ENCODE measurements around the gene ARRB1. TPM values are rescaled to one million over a fixed set of nuclear protein-coding genes. Genes with fewer than 3 reads are reported as not detected.

ARRB1 gene
- total RNA-seq, 1 experiment from 2014 or later: 24.2 TPM

DNA sequence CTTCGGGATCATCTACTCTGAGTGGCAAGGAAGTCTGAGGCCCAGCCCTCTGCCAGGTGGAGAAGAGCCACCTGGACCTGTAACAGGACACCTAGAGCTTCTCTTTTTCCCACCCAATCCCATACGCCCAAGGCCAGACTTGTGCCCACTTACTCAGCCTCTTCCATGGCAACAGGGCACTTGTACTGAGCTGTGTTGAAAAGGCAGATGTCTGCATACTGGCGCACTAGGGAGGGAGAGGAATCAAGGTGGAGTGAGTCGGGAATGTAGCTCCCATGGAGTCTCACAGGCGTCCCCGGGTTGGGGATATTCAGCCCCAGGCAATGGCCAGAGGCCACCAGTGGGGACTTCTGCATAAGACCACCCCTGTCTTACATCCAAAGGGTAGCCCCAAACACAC is 74.8 kb downstream of the ARRB1 start:
- H3K79me2 ChIP-seq (ENCODE audit: insufficient read depth, low read length): no peaks in the 10 kb centered on the region
- no peak overlapping the region for H3K4me2 ChIP-seq (ENCODE audit: low read length)
- no peak overlapping the region for H3K9ac ChIP-seq (ENCODE audit: low read length)
- H3K9me2 ChIP-seq (ENCODE audit: insufficient read depth): no peaks in the 10 kb centered on the region
- no peak overlapping the region for H2AFZ ChIP-seq (ENCODE audit: low read depth, low read length, poor library complexity, severe bottlenecking)
- BruUV-seq (replicated peaks): no TSS peak
- H3K9me3 ChIP-seq (ENCODE audit: control insufficient read depth in 1 of 2, insufficient read depth in 1 of 2, low read depth in 1 of 2, low read length in 2 of 2): no peaks in the 10 kb centered on the region
- ATAC-seq (no peak), DNase-seq (ENCODE audit: low read depth, low spot score) (no peak)
- ChIA-PET RAD21 (ENCODE audit: low non-redundant PET in 1 of 2, low total read pairs in 2 of 2, uncharacterized antibody in 2 of 2, unreplicated experiment in 2 of 2) (no interaction called here), POLR2A (no interaction called here), CTCF (interaction anchor here (1.1 kb wide), 1 partner anchor 104 kb away, joined by 3 read pairs; no protein-coding TSS in a partner anchor)
- no peak overlapping the region for H3K4me3 ChIP-seq (replicated peaks in 1 of 2; ENCODE audit: low read depth in 1 of 2, low read length in 2 of 2)
- no peaks in the 10 kb centered on the region for H3K27me3 ChIP-seq (ENCODE audit: insufficient read depth, low read length)
- peaks cover 0 to 7% of the 10 kb centered on the region in 2 experiments; a peak in 2 of 4 replicates for H3K36me3 ChIP-seq (ENCODE audit: control insufficient read depth in 1 of 2, insufficient read depth in 2 of 2, low read length in 2 of 2)
- intact Hi-C loops (cut with micrococcal nuclease): no loop called here
- no peaks in the 10 kb centered on the region for H4K20me1 ChIP-seq (ENCODE audit: insufficient read depth)
- TF ChIP-seq SP1 (IDR thresholded peaks at IDR 0.05; ENCODE audit: low read depth) (no peak), EGR1 (IDR thresholded peaks at IDR 0.05; ENCODE audit: low read depth) (no peak), SIN3A (IDR thresholded peaks at IDR 0.05; ENCODE audit: low read depth) (no peak), EZH2 (IDR thresholded peaks at IDR 0.05) (no peak), CEBPB (IDR thresholded peaks at IDR 0.05; ENCODE audit: low read depth) (no peak), JUND (IDR thresholded peaks at IDR 0.05) (no peak), CBX3 (IDR thresholded peaks at IDR 0.05; ENCODE audit: low read depth) (no peak)
- TF ChIP-seq, protein P1, sequence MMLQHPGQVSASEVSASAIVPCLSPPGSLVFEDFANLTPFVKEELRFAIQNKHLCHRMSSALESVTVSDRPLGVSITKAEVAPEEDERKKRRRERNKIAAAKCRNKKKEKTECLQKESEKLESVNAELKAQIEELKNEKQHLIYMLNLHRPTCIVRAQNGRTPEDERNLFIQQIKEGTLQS (IDR thresholded peaks at IDR 0.05): no peak
- TF ChIP-seq, protein P2, sequence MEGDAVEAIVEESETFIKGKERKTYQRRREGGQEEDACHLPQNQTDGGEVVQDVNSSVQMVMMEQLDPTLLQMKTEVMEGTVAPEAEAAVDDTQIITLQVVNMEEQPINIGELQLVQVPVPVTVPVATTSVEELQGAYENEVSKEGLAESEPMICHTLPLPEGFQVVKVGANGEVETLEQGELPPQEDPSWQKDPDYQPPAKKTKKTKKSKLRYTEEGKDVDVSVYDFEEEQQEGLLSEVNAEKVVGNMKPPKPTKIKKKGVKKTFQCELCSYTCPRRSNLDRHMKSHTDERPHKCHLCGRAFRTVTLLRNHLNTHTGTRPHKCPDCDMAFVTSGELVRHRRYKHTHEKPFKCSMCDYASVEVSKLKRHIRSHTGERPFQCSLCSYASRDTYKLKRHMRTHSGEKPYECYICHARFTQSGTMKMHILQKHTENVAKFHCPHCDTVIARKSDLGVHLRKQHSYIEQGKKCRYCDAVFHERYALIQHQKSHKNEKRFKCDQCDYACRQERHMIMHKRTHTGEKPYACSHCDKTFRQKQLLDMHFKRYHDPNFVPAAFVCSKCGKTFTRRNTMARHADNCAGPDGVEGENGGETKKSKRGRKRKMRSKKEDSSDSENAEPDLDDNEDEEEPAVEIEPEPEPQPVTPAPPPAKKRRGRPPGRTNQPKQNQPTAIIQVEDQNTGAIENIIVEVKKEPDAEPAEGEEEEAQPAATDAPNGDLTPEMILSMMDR (IDR thresholded peaks at IDR 0.05 in 2 of 3, conservative IDR thresholded peaks at IDR 0.05 in 1 of 3; ENCODE audit: borderline replicate concordance in 1 of 3, insufficient read depth in 1 of 3, low read depth in 2 of 3, low read length in 2 of 3): no peak
- no peaks in the 10 kb centered on the region for H3K4me1 ChIP-seq (ENCODE audit: control insufficient read depth in 1 of 2, insufficient read depth in 2 of 2, low read length in 2 of 2)
- H3K27ac ChIP-seq (ENCODE audit: low read depth, low read length): no peak overlapping the region

DNA sequence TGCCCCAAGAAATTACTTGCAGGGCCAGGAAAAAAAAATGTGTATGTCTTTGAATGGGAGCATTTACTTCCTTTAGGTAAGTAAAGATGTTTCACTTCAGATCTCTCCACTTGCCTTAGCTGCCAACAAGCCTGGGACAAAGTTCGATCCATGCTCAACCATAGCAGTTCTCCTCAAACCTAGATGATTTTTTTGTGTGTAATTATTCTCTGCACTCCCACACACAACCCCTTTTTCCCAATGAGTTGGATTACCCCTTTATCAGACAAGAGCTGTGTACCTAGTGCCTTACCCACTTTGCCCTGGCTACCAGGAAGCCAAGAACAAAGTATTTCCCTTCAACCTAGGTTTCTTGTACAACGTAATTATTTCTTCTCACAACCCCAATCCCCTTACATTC is 75.3 kb downstream of the ARRB1 start:
- ChIA-PET CTCF (interaction anchor here (1.1 kb wide), 1 partner anchor 104 kb away, joined by 3 read pairs; no protein-coding TSS in a partner anchor), RAD21 (ENCODE audit: low non-redundant PET in 1 of 2, low total read pairs in 2 of 2, uncharacterized antibody in 2 of 2, unreplicated experiment in 2 of 2) (no interaction called here)
- TF ChIP-seq, protein P2 (IDR thresholded peaks at IDR 0.05 in 2 of 3, conservative IDR thresholded peaks at IDR 0.05 in 1 of 3; ENCODE audit: borderline replicate concordance in 1 of 3, insufficient read depth in 1 of 3, low read depth in 2 of 3, low read length in 2 of 3): no peak
- TF ChIP-seq, protein P3, sequence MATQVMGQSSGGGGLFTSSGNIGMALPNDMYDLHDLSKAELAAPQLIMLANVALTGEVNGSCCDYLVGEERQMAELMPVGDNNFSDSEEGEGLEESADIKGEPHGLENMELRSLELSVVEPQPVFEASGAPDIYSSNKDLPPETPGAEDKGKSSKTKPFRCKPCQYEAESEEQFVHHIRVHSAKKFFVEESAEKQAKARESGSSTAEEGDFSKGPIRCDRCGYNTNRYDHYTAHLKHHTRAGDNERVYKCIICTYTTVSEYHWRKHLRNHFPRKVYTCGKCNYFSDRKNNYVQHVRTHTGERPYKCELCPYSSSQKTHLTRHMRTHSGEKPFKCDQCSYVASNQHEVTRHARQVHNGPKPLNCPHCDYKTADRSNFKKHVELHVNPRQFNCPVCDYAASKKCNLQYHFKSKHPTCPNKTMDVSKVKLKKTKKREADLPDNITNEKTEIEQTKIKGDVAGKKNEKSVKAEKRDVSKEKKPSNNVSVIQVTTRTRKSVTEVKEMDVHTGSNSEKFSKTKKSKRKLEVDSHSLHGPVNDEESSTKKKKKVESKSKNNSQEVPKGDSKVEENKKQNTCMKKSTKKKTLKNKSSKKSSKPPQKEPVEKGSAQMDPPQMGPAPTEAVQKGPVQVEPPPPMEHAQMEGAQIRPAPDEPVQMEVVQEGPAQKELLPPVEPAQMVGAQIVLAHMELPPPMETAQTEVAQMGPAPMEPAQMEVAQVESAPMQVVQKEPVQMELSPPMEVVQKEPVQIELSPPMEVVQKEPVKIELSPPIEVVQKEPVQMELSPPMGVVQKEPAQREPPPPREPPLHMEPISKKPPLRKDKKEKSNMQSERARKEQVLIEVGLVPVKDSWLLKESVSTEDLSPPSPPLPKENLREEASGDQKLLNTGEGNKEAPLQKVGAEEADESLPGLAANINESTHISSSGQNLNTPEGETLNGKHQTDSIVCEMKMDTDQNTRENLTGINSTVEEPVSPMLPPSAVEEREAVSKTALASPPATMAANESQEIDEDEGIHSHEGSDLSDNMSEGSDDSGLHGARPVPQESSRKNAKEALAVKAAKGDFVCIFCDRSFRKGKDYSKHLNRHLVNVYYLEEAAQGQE (IDR thresholded peaks at IDR 0.05; ENCODE audit: low read depth): no peak
- no peak for TF ChIP-seq EZH2phosphoT487 (IDR thresholded peaks at IDR 0.05; ENCODE audit: borderline replicate concordance)
- TF ChIP-seq, protein P4, sequence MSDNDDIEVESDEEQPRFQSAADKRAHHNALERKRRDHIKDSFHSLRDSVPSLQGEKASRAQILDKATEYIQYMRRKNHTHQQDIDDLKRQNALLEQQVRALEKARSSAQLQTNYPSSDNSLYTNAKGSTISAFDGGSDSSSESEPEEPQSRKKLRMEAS (IDR thresholded peaks at IDR 0.05): no peak
- no peak for TF ChIP-seq SIN3A (IDR thresholded peaks at IDR 0.05; ENCODE audit: low read depth)
- no peak for TF ChIP-seq EZH2 (IDR thresholded peaks at IDR 0.05)

More for the DNA sequence above, 75.3 kb downstream of the ARRB1 start:
- DNase-seq (ENCODE audit: low read depth, low spot score) (no peak), ATAC-seq (no peak)
- no peak overlapping the region for H3K4me3 ChIP-seq (replicated peaks in 1 of 2; ENCODE audit: low read depth in 1 of 2, low read length in 2 of 2)
- no peaks in the 10 kb centered on the region for H3K9me2 ChIP-seq (ENCODE audit: insufficient read depth)
- no peak overlapping the region for H3K4me2 ChIP-seq (ENCODE audit: low read length)
- H3K36me3 ChIP-seq (ENCODE audit: control insufficient read depth in 1 of 2, insufficient read depth in 2 of 2, low read length in 2 of 2): peaks cover 0 to 7% of the 10 kb centered on the region in 2 experiments; a peak in 2 of 4 replicates
- H3K79me2 ChIP-seq (ENCODE audit: insufficient read depth, low read length): no peaks in the 10 kb centered on the region
- BruUV-seq (replicated peaks): no TSS peak
- intact Hi-C loops (cut with micrococcal nuclease): no loop called here
- H3K9ac ChIP-seq (ENCODE audit: low read length): no peak overlapping the region
- H3K27ac ChIP-seq (ENCODE audit: low read depth, low read length): no peak overlapping the region
- no peak overlapping the region for H2AFZ ChIP-seq (ENCODE audit: low read depth, low read length, poor library complexity, severe bottlenecking)
- H4K20me1 ChIP-seq (ENCODE audit: insufficient read depth): no peaks in the 10 kb centered on the region
- no peaks in the 10 kb centered on the region for H3K9me3 ChIP-seq (ENCODE audit: control insufficient read depth in 1 of 2, insufficient read depth in 1 of 2, low read depth in 1 of 2, low read length in 2 of 2)
- H3K4me1 ChIP-seq (ENCODE audit: control insufficient read depth in 1 of 2, insufficient read depth in 2 of 2, low read length in 2 of 2): no peaks in the 10 kb centered on the region
- POLR2A ChIA-PET: no interaction called here
- H3K27me3 ChIP-seq (ENCODE audit: insufficient read depth, low read length): no peaks in the 10 kb centered on the region
